HG03175 (cell line): ENCODE measurements around the gene ZNF619.

ENCODE experiments used
- ATAC-seq: cut with Tn5 transposase; IDR thresholded peaks from one replicate; pipeline ENCODE4 v1.9.1; 2021; ENCODE audit warnings: mild to moderate bottlenecking, moderate library complexity; ENCODE audit not compliant: unreplicated experiment

The ZNF619 gene

GRCh38 chr3:40524568-40525285 lies 47.8 kb downstream of the ZNF619 start, which contains the start of gene ZNF621:
Gene ZNF621, plus strand, starts transcription at chr3:40524960. Its CDS starts 881 bp downstream, at chr3:40525841.
- peak; percentile 98 for ATAC-seq

- ATAC-seq, result no peak
Measured at GRCh38 chr3:40528426-40528825, 51.5 kb downstream of the ZNF619 start.

- no peak for ATAC-seq
Measured at GRCh38 chr3:40532252-40532651, 55.3 kb downstream of the ZNF619 start.

- ATAC-seq, result no peak
Measured at GRCh38 chr3:40534283-40534682, 57.4 kb downstream of the ZNF619 start.
